ENCODE results near the gene TICAM1.
"Not testable (repeated sequence)": the region's sequence is repeated elsewhere in the genome, so short reads cannot be mapped to it uniquely, and the experiment has no call there.

Gene TICAM1

GRCh38 chr19:4831304-4831978 lies at the start of gene TICAM1:
TSS of gene TICAM1 (minus strand) at chr19:4831712. CDS start at chr19:4818377, 13,335 bp downstream.
- peak; percentile 65 to 81 (median 66) for DNase-seq (ENCODE audit: low read depth in 3 of 3)

GRCh38 chr19:4879041-4879440 lies 47.5 kb upstream of the TICAM1 start:
- no peak for DNase-seq (ENCODE audit: low read depth in 3 of 3)

GRCh38 chr19:4878491-4878968 lies 47.0 kb upstream of the TICAM1 start:
- DNase-seq (ENCODE audit: low read depth in 3 of 3), result no peak

GRCh38 chr19:4877753-4878490 lies 46.4 kb upstream of the TICAM1 start:
- no peak for DNase-seq (ENCODE audit: low read depth in 3 of 3)

GRCh38 chr19:4873930-4874329 lies 42.4 kb upstream of the TICAM1 start:
- no peak for DNase-seq (ENCODE audit: low read depth in 3 of 3)

- DNase-seq (ENCODE audit: low read depth in 3 of 3), result no peak
These were observed 40.2 kb upstream of the TICAM1 start for GRCh38 chr19:4871711-4872110.

- DNase-seq (ENCODE audit: low read depth in 3 of 3), result peak in 1 of 3 experiments; percentile 18
These were observed 38.7 kb upstream of the TICAM1 start for GRCh38 chr19:4870025-4870700.

GRCh38 chr19:4868286-4868834 lies 36.8 kb upstream of the TICAM1 start:
- no peak for DNase-seq (ENCODE audit: low read depth in 3 of 3)

- DNase-seq (ENCODE audit: low read depth in 3 of 3), result peak; percentile 86 to 95 (median 88)
These were observed 36.2 kb upstream of the TICAM1 start, which contains the start of gene PLIN3 for GRCh38 chr19:4867534-4868285. TSS of gene PLIN3 (minus strand) at chr19:4867667. CDS start at chr19:4861394, 6,273 bp downstream.

GRCh38 chr19:4866595-4867424 lies 35.3 kb upstream of the TICAM1 start:
- DNase-seq (ENCODE audit: low read depth in 3 of 3), result peak in 1 of 3 experiments; percentile 42

GRCh38 chr19:4861147-4861546 lies 29.6 kb upstream of the TICAM1 start:
- no peak for DNase-seq (ENCODE audit: low read depth in 3 of 3)

GRCh38 chr19:4859697-4860096 lies 28.2 kb upstream of the TICAM1 start:
- DNase-seq (ENCODE audit: low read depth in 3 of 3), result no peak

GRCh38 chr19:4856468-4856867 lies 25.0 kb upstream of the TICAM1 start:
- not testable (repeated sequence) for DNase-seq (ENCODE audit: low read depth in 3 of 3)

- DNase-seq (ENCODE audit: low read depth in 3 of 3), result not testable (repeated sequence)
These were observed 22.0 kb upstream of the TICAM1 start for GRCh38 chr19:4853506-4853905.

- DNase-seq (ENCODE audit: low read depth in 3 of 3), result no peak
These were observed 21.0 kb upstream of the TICAM1 start for GRCh38 chr19:4852484-4852883.

GRCh38 chr19:4851551-4852290 lies 20.2 kb upstream of the TICAM1 start:
- peak; percentile 53 to 69 (median 67) for DNase-seq (ENCODE audit: low read depth in 3 of 3)

GRCh38 chr19:4849019-4849418 lies 17.5 kb upstream of the TICAM1 start:
- DNase-seq (ENCODE audit: low read depth in 3 of 3), result no peak

GRCh38 chr19:4847190-4847973 lies 15.9 kb upstream of the TICAM1 start:
- no peak for DNase-seq (ENCODE audit: low read depth in 3 of 3)

GRCh38 chr19:4845975-4846374 lies 14.5 kb upstream of the TICAM1 start:
- DNase-seq (ENCODE audit: low read depth in 3 of 3), result not testable (repeated sequence)
